RKO (cell line): ENCODE measurements around the gene ST8SIA6.
"Not testable (repeated sequence)": the region's sequence is repeated elsewhere in the genome, so short reads cannot be mapped to it uniquely, and the experiment has no call there.

Experiments used
- DNase-seq: peaks from one replicate; pipeline ENCODE4 v3.0.0-alpha.2; 2016; ENCODE audit warnings: low spot score

ST8SIA6 gene

GRCh38 chr10:17427201-17427600 lies 27.2 kb downstream of the ST8SIA6 start:
- no peak for DNase-seq

- no peak for DNase-seq
Measured at GRCh38 chr10:17426263-17426750, 28.1 kb downstream of the ST8SIA6 start.

DNA sequence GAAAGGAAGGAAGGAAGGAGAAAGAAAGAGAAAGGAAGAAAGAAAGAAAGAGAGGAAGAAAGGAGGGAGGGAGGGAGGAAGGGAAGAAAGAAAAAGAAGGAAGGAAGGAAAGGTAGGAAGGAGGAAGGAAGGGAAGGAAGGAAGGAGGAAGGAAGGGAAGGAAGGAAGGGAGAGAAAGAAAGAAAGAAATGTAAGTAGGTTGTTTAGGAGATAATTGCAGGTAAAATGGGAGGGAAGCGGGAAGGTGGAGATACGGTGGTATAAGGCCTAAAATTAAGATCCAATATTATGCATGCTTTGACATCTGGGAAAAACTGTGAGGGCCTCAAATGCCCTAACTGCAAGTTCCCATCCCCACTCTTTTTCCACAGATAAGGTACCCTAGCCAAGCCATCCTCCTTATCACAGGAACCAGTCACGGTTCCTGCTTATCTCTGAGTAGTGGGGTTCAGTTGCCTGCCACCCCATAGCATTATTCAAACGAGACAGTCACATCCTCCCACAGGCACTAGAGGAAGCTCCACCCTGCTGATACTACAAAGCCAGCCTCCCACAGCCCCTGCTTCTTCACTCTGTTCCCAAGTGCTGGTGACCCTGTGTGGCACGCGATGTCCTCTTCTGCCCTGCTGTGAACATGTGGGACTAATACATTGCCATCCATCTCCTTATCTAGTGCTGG lies 28.7 kb downstream of the ST8SIA6 start:
- DNase-seq, result no peak

- DNase-seq, result no peak
Measured at GRCh38 chr10:17423632-17424186, 30.7 kb downstream of the ST8SIA6 start.

DNA sequence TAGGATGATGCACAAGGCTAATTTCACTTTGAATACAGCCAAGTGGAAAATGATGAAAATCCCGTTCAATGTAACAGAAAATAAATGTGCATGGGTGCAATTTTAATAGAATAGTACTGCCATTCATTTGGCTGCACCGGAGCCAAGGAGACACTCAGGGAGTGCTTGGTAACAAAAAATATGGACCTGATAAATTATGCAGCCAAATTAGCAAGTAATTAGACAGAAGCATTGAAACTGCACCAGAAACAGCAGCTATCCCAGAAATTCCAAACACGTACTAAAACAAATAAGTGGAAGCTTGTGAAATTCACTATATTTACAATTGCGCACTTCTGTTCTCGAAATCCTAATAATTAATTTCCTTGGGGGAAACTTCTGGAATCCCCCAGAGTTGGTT lies 31.5 kb downstream of the ST8SIA6 start:
- no peak for DNase-seq

DNA sequence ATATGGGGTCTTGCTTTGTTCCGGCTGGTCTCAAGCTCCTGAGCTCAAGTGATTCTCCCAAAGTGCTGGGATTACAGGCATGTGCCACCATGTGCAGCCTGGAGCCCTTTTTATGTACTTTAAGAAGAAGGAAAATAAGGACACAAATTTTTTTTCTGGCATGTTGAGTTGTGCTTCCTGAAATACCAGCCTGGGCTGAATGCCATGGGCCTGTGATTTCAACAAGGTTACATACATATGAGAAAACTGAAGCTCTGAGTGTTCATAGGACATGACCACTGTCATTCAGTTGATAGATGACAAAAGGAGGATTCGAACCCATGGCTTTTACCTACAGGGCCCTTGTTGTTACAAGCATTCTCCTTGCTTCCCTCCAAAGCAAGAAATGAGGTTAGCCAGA lies 36.1 kb downstream of the ST8SIA6 start:
- no peak for DNase-seq

DNA sequence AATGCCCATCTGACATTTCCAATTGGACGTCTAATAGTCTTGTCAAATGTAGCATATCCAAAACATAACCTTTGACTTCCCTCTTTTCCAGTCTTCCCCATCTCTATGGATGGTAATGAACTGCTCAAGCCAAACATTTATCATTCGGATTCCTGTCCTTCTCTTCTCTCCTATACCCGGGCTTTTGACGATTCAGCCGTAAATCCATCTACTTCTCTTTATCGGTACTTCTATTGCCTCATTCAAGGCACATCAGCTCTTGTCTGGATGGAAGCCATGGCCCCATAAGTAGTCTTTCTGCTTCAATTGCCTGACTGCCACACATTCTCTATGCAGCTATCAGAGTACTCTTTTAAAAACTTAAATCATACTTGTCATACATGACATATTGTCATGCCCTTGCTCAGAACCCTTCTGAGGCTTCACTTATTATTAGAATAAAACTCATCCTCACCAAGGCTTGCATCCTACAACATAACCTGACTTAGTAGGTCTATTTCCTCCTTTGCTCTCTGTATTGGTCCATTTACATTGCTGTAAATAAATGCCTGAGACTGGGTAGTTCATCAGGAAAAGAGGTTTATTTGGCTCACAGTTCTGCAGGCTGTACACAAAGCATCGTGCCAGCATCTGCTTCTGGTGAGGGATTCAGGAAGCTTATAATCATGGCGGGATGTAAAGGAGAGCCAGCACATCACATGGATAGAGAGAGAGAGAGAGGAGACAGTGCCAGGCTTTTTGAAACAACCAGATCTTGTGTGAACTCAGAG lies 37.8 kb downstream of the ST8SIA6 start:
- no peak for DNase-seq

GRCh38 chr10:17415046-17415658 lies 39.2 kb downstream of the ST8SIA6 start:
- no peak for DNase-seq

GRCh38 chr10:17414484-17414883 lies 39.9 kb downstream of the ST8SIA6 start:
- no peak for DNase-seq

- no peak for DNase-seq
Measured at GRCh38 chr10:17413876-17414275, 40.5 kb downstream of the ST8SIA6 start.

DNA sequence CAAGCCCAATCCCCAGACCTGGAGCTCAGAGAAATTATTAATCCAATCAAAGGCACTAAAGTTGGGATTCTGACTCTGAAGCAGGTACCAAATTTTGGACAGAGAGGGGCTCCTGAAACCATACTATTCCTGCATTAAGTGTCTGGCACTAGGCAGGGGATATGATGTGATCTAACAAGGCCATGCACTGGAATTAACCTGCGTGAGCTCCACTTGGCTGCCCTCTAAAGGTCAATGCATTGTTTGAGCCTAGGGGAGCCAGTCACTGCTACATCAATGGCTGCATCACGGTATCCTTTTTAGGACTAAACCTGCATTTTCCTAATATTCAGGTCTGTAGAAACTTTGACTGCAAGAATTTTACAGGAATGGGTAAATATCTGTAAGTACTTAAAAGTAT lies 42.1 kb downstream of the ST8SIA6 start:
- peak; percentile 47 for DNase-seq

GRCh38 chr10:17410907-17411306 lies 43.5 kb downstream of the ST8SIA6 start:
- no peak for DNase-seq

- DNase-seq, result peak; percentile 26
Measured at GRCh38 chr10:17409170-17409733, 45.1 kb downstream of the ST8SIA6 start.

DNA sequence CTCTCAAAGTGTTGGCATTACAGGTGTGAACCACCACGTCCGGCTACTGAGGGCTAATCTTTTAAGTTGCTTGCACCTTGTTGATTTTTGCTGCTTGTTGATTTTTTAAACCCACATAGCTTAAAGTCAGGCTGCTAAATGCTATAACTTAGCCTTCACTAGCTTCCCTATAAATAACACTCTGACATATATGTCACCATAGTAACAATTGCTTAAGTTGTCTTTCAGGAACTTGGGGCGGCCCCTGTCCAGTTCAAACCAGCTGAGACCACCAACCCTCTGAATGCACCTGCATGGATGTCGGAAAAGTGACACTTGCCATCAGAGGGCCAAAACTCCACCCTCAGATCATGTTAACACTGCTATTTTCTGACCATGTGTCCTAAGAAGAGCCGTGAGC lies 47.3 kb downstream of the ST8SIA6 start:
- no peak for DNase-seq

GRCh38 chr10:17406036-17406834 lies 48.2 kb downstream of the ST8SIA6 start:
- DNase-seq, result no peak

DNA sequence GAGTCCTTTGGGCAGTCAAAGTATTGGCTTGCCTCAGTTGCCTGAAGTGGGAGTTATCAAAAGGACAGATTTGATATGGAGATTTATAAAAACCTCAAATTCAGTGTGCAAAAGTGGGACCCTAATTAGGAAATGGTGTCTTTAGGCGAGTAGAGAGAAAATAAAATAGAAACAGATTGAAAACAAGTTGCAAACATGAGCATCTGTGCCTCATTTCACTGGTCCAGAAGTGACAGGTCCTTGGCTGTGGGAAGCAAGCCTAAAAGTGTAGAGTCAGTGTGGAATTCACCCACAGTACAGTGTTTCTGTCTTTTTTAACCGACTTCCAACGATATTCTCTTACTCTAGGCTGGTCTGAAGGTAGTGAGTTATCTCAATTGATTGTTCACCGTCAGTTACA lies 51.2 kb downstream of the ST8SIA6 start:
- DNase-seq, result no peak

DNA sequence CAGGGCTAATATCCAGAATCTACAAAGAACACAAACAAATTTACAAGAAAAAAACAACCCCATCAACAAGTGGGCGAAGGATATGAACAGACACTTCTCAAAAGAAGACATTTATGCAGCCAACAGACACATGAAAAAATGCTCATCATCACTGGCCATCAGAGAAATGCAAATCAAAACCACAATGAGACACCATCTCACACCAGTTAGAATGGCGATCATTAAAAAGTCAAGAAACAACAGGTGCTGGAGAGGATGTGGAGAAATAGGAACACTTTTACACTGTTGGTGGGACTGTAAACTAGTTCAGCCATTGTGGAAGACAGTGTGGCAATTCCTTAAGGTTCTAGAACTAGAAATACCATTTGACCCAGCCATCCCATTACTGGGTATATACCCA lies 52.4 kb downstream of the ST8SIA6 start:
- not testable (repeated sequence) for DNase-seq

DNA sequence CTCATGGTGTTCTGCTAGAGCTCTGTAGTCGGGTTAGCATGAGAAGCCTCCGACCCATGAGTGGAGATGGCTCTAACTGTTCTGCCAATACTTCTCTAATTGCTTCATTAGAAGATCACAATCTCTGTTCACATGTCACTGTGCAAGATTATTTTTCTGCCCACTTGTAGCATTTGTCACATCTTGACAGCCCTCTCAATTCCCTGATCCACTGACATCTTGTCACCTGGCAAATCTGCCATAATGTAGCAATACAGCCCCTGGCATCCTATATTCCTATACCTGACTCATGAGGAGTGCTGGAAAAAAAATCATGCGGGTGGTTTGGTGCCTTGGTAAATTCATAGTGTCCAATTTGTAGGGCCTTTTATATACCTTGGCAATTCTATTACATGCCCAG lies 58.4 kb downstream of the ST8SIA6 start:
- no peak for DNase-seq

GRCh38 chr10:17394854-17395253 lies 59.5 kb downstream of the ST8SIA6 start:
- no peak for DNase-seq

GRCh38 chr10:17387861-17388503 lies 66.4 kb downstream of the ST8SIA6 start:
- no peak for DNase-seq

- DNase-seq, result no peak
Measured at GRCh38 chr10:17386616-17387075, 67.7 kb downstream of the ST8SIA6 start.
